ENCODE results near the gene CDH16.

CDH16 gene

GRCh38 chr16:66905633-66906539 lies 12.8 kb downstream of the CDH16 start:
- in situ Hi-C loops (cut with MboI; ENCODE audit: low pct_unique_long_range_greater_than_20kb, low sequenced_read_pairs, unreplicated experiment) = no loop called here
- no peak for TF ChIP-seq CTCF (IDR thresholded peaks at IDR 0.05; ENCODE audit: extremely low read depth, insufficient read depth, missing control alignments)
- DNase-seq (ENCODE audit: low spot score) = no peak

- in situ Hi-C loops (cut with MboI; ENCODE audit: low pct_unique_long_range_greater_than_20kb, low sequenced_read_pairs, unreplicated experiment) = no loop called here
- no peak for TF ChIP-seq CTCF (IDR thresholded peaks at IDR 0.05; ENCODE audit: extremely low read depth, insufficient read depth, missing control alignments)
- no peak for DNase-seq (ENCODE audit: low spot score)
Observed at GRCh38 chr16:66904846-66905632, 13.6 kb downstream of the CDH16 start.

GRCh38 chr16:66904428-66904845 lies 14.2 kb downstream of the CDH16 start:
- TF ChIP-seq CTCF (IDR thresholded peaks at IDR 0.05; ENCODE audit: extremely low read depth, insufficient read depth, missing control alignments) = no peak
- DNase-seq (ENCODE audit: low spot score) = no peak
- in situ Hi-C loops (cut with MboI; ENCODE audit: low pct_unique_long_range_greater_than_20kb, low sequenced_read_pairs, unreplicated experiment) = no loop called here

GRCh38 chr16:66903544-66904427 lies 14.9 kb downstream of the CDH16 start:
- TF ChIP-seq CTCF (IDR thresholded peaks at IDR 0.05; ENCODE audit: extremely low read depth, insufficient read depth, missing control alignments) = no peak
- in situ Hi-C loops (cut with MboI; ENCODE audit: low pct_unique_long_range_greater_than_20kb, low sequenced_read_pairs, unreplicated experiment) = no loop called here
- DNase-seq (ENCODE audit: low spot score) = no peak

- in situ Hi-C loops (cut with MboI; ENCODE audit: low pct_unique_long_range_greater_than_20kb, low sequenced_read_pairs, unreplicated experiment) = no loop called here
- no peak for DNase-seq (ENCODE audit: low spot score)
Observed at GRCh38 chr16:66902648-66903543, 15.8 kb downstream of the CDH16 start.

More at GRCh38 chr16:66902648-66903543, 15.8 kb downstream of the CDH16 start:
- TF ChIP-seq CTCF (IDR thresholded peaks at IDR 0.05; ENCODE audit: extremely low read depth, insufficient read depth, missing control alignments) = no peak

Measured in GM13977 (cell line).